GM10248 (cell line): ENCODE results near the gene METTL25B.

Experiments
- CTCF ChIA-PET: fragments of 300-600 bp; sonication (Branson Sonifier 250); formaldehyde crosslinking; extraction: SDS; loops from one replicate; lab custom pipeline; 2021; ENCODE audit warnings: antibody characterized with exemption; lab: Yijun Ruan, JAX
- POLR2A ChIA-PET: fragments of 350-650 bp; sonication (Branson Sonifier 250); formaldehyde crosslinking; extraction: SDS; loops from one replicate; lab custom pipeline; 2020; ENCODE audit warnings: antibody characterized with exemption; lab: Yijun Ruan, JAX
- DNase-seq: peaks from one replicate; pipeline ENCODE4 v3.0.0; 2012; ENCODE audit errors: extremely low spot score
- CTCF ChIP-seq: IDR thresholded peaks from 2 replicates; pipeline ENCODE4 v1.5.1; 2012; ENCODE audit warnings: mild to moderate bottlenecking, low read depth; ENCODE audit errors: extremely low read depth, missing control alignments, control extremely low read depth

Gene METTL25B

GRCh38 chr1:156708218-156708661 lies 20.0 kb upstream of the METTL25B start:
- CTCF ChIA-PET: interaction anchor here (0.9 to 27.7 kb wide), 5 partner anchors 18 to 152 kb away, joined by 3 to 597 read pairs (median 69); partner anchors contain the start of genes ISG20L2, METTL25B and NES
- DNase-seq: no peak
- no peak for TF ChIP-seq CTCF
- POLR2A ChIA-PET: no interaction called here

GRCh38 chr1:156709031-156709430 lies 19.2 kb upstream of the METTL25B start:
- no peak for DNase-seq
- CTCF ChIA-PET: interaction anchor here (0.9 to 27.7 kb wide), 5 partner anchors 18 to 151 kb away, joined by 3 to 597 read pairs (median 69); partner anchors contain the start of genes ISG20L2, METTL25B and NES
- POLR2A ChIA-PET: no interaction called here
- no peak for TF ChIP-seq CTCF

GRCh38 chr1:156709757-156710489 lies 18.3 kb upstream of the METTL25B start:
- TF ChIP-seq CTCF: no peak
- ChIA-PET POLR2A (no interaction called here), CTCF (interaction anchor here (7.0 to 27.7 kb wide), 4 partner anchors 17 to 51 kb away, joined by 69 to 597 read pairs (median 116); partner anchors contain the start of genes ISG20L2, METTL25B and NES)
- DNase-seq: no peak

GRCh38 chr1:156711011-156711817 lies 17.1 kb upstream of the METTL25B start:
- ChIA-PET CTCF (interaction anchor here (0.8 to 27.7 kb wide), 8 partner anchors 9 to 149 kb away, joined by 3 to 597 read pairs (median 6); partner anchors contain the start of genes ISG20L2, METTL25B, NES and NTRK1), POLR2A (no interaction called here)
- DNase-seq: no peak
- no peak for TF ChIP-seq CTCF

GRCh38 chr1:156712626-156713025 lies 15.6 kb upstream of the METTL25B start:
- POLR2A ChIA-PET: no interaction called here
- no peak for TF ChIP-seq CTCF
- DNase-seq: no peak
- CTCF ChIA-PET: interaction anchor here (1.1 to 27.7 kb wide), 7 partner anchors 15 to 178 kb away, joined by 3 to 597 read pairs (median 6); partner anchors contain the start of genes ISG20L2, METTL25B, NES and NTRK1

- ChIA-PET CTCF (interaction anchor here (0.9 to 27.7 kb wide), 8 partner anchors 9 to 145 kb away, joined by 3 to 597 read pairs (median 5); partner anchors contain the start of genes CRABP2, INSRR, ISG20L2 and METTL25B), POLR2A (interaction anchor here (1.4 kb wide), 1 partner anchor 11 kb away, joined by 4 read pairs; no protein-coding TSS in a partner anchor)
- no peak for DNase-seq
- TF ChIP-seq CTCF: no peak
Observed at GRCh38 chr1:156714830-156715229, 13.4 kb upstream of the METTL25B start.
